SK-N-SH treated with all-trans-retinoic acid at 6 μM for 48 hours (cell line): Measurements from ENCODE around the gene PDE4DIP.
A peak's percentile ranks its signal among the peaks of the same experiment; 100 is the strongest.
"Not testable (repeated sequence)": the region's sequence is repeated elsewhere in the genome, so short reads cannot be mapped to it uniquely, and the experiment has no call there.

Experiments used
- ATAC-seq: fragments of 200-7000 bp; cut with Tn5 transposase; 3 replicates; pipeline ENCODE4 v1.9.1; 2020; ENCODE audit warnings: mild to moderate bottlenecking, moderate library complexity

Gene PDE4DIP

DNA sequence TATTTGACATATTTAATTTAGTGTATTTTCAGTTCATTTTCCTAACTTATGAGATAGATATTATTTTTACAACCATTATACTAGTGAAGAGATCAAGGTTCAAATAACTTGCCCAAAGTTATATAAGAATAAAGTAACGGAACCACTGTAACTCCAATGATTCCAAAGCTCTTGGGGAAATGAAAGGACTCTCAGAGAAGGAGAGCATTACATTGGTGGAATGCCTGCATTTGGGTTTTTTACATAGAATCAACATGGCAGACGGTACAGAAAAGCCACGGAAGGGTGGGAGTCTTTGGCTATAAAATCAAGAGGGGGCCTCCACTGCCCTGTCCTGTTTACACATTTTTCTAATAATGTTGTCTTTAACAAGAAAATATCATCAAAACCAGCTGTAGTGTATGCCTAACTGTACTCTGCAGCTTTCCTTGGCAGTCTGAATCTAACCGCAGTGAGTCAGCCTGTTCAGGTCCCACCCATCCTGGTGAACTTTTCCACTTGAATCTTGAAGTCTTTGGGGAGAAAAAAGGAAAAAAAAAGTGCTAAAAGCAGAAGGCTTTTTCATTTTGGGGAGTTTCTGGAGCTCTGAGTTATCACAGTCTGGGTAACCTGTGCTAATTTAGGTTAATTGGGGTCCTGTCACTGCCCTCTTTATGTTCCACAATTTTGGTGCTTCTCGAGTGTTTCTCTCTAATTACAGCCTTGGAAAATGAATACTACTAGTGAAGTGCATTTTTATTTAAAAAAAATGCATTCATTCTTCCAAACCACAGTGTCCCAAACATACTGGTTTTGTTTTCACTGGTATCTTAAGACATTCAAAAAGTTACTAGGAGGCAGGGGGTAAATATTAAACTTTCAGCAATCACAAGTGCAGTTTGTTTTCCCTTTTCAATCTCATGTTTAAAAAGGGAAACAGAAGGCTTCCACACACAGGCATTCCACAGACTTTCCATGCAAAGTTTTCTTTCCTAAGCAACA lies 30.5 kb downstream of the PDE4DIP start:
- ATAC-seq = peak; percentile 98

GRCh38 chr1:148879812-148880416 lies 35.7 kb downstream of the PDE4DIP start:
- not testable (repeated sequence) for ATAC-seq

GRCh38 chr1:148881261-148881660 lies 37.0 kb downstream of the PDE4DIP start:
- peak; percentile 80 for ATAC-seq

DNA sequence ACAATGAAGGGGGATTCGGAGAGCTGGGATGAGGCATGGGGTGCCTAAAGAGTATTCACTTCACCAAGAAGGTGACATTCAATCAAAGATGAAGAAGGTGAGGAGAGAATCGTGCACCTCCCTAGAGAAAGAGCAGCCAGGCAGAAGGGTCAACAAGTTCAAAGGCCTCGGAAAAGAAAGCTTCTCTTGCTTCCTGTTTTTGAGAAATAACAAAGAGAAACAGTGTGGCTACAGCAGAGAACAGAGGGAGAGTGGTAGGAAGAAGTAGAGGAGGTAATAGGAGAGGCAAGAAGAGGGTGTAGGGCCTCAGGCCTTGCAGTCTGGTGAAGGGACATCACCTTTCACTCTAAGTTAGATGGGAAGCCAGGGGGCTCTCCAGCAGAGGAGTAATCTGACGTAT lies 41.0 kb downstream of the PDE4DIP start:
- ATAC-seq = not testable (repeated sequence)

- not testable (repeated sequence) for ATAC-seq
These were observed 42.1 kb downstream of the PDE4DIP start for GRCh38 chr1:148886293-148886692.

GRCh38 chr1:148888597-148888996 lies 44.4 kb downstream of the PDE4DIP start:
- ATAC-seq = not testable (repeated sequence)

- not testable (repeated sequence) for ATAC-seq
These were observed 45.2 kb downstream of the PDE4DIP start for GRCh38 chr1:148889267-148890074.

DNA sequence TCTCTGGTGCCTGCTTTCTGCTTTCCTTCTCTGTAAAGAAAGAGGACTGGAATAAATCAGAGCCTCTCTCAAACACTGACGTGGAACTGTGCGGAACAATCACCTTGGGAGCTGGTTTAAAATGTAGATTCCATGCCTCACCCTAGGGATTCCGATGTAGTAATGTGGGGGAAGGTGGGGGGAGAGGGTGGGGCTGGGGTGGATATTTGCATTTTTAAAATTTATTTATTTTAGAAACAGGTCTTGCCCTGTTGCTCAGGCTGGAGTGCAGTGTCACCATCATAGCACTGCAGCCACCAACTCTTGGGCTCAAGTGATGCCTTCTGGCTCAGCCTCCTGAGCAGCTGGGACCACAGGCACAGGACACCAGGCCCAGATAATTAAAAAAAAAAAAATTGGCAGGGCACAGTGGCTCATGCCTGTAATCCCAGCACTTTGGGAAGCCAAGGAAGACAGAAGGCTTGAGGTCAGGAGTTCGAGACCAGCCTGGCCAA lies 45.9 kb downstream of the PDE4DIP start:
- not testable (repeated sequence) for ATAC-seq

GRCh38 chr1:148894360-148895352 lies 50.4 kb downstream of the PDE4DIP start:
- ATAC-seq = peak; percentile 71

GRCh38 chr1:148900026-148900425 lies 55.8 kb downstream of the PDE4DIP start:
- peak; percentile 71 for ATAC-seq

- ATAC-seq = peak; percentile 61; the same call in 2 of the 3 replicates
These were observed 56.5 kb downstream of the PDE4DIP start for GRCh38 chr1:148900691-148901090.

- ATAC-seq = peak; percentile 87
These were observed 57.1 kb downstream of the PDE4DIP start for GRCh38 chr1:148901150-148901952.

- ATAC-seq = not testable (repeated sequence)
These were observed 57.7 kb downstream of the PDE4DIP start for GRCh38 chr1:148901953-148902341.

GRCh38 chr1:148909219-148909826 lies 65.1 kb downstream of the PDE4DIP start:
- not testable (repeated sequence) for ATAC-seq

GRCh38 chr1:148911303-148911928 lies 67.2 kb downstream of the PDE4DIP start:
- ATAC-seq = peak; percentile 90

DNA sequence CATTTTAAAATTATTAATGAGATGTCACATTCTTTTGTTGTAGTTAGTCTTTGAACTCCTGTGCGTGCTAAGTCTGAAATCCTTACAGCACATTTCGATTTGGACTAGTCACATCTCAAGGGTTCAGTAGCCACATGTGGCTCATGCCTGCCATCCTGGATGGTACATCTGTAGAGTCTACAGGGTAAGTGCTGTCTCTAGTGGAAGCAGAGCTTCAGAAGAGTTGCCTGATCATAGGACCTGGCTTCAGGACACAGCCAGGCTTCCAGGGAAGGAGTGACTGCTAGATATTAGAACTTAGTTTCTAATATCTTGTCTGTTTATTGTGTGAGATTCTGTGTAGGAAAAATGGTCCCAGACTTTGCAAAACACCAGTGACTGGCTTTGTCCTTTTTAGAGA lies 72.0 kb downstream of the PDE4DIP start:
- peak; percentile 20; the same call in 1 of the 3 replicates for ATAC-seq

- ATAC-seq = peak; percentile 84
These were observed 72.6 kb downstream of the PDE4DIP start for GRCh38 chr1:148916695-148917348.

DNA sequence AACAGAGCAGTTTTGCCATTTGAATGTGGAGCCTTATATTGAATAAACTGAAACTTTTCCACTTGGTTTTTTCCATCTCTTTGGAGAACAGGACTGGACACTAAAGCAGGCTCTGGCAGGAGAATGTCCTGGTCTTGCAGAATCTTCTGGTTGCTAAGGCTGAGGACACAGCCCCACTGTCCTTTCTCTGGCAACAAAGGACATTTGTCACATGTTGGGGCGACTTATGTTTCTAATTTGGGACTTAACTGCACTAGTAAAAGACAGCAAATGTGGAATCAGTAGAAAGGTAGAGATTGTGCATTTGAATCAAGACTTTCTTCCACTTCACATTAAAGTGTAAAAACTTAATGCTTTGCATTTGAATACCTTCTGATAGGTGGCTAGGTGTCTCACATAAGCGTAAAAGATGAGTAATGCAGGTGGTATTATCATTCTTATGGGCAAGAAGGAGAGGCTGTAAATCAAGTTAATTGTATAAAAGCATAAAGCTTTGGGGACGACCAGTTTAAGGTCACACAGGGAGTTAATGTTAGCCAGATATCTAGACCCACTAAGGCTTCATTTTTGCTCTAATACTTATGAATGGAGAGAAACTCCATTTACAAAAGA lies 74.7 kb downstream of the PDE4DIP start:
- ATAC-seq = not testable (repeated sequence)
